SK-N-MC (cell line): Measurements from ENCODE around the gene CTAGE6.
"Not testable (repeated sequence)": the region's sequence is repeated elsewhere in the genome, so short reads cannot be mapped to it uniquely, and the experiment has no call there.

ENCODE experiments used
- EZH2 ChIP-seq: fragments of 200-600 bp; sonication (generic); IDR thresholded peaks from one replicate; pipeline ENCODE4 v1.6.1; 2017; ENCODE audit warnings: antibody characterized with exemption
- FOXP2 ChIP-seq: optimal IDR thresholded peaks from 2 replicates; pipeline ENCODE3; 2011; ENCODE audit warnings: mild to moderate bottlenecking, moderate library complexity; ENCODE audit not compliant: insufficient read depth; ENCODE audit errors: extremely low read length, control extremely low read depth
- POLR2AphosphoS5 ChIP-seq: IDR thresholded peaks from 2 replicates; pipeline ENCODE4 v1.6.1; 2012; ENCODE audit warnings: mild to moderate bottlenecking, low read depth, low read length, borderline replicate concordance

GRCh38 chr7:143726143-143726542 lies 31.4 kb downstream of the CTAGE6 start:
- TF ChIP-seq EZH2, POLR2AphosphoS5, FOXP2: not testable (repeated sequence)
